Stimulated activated CD4-positive, alpha-beta T cell treated with anti-CD3 and anti-CD28 coated beads, Interleukin-2, amount 100 ng/mL, for 4 hours (primary cell): Measurements from ENCODE around the gene CASQ2.
"Not testable (repeated sequence)": the region's sequence is repeated elsewhere in the genome, so short reads cannot be mapped to it uniquely, and the experiment has no call there.

ENCODE experiments used
- DNase-seq: peaks from one replicate; pipeline ENCODE4 v3.0.0-alpha.2; 2020; ENCODE audit warnings: low read depth

The CASQ2 gene

DNA sequence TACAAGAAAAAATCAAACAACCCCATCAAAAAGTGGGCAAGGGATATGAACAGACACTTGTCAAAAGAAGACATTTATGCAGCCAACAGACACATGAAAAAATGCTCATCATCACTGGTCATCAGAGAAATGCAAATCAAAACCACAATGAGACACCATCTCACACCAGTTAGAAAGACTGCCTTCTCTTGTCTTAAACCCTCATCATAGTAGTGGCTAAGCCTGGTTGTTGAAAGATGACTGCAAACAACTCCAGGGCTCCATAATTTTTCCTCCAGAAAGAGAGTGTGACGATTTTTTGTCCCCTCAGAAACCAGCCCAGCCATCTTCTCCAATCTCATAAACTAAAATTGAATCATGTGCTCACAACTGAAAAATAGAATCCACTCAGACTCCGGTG is 12.1 kb upstream of the CASQ2 start:
- not testable (repeated sequence) for DNase-seq

- DNase-seq, result not testable (repeated sequence)
These were observed 10.6 kb upstream of the CASQ2 start for GRCh38 chr1:115779075-115779474.

DNA sequence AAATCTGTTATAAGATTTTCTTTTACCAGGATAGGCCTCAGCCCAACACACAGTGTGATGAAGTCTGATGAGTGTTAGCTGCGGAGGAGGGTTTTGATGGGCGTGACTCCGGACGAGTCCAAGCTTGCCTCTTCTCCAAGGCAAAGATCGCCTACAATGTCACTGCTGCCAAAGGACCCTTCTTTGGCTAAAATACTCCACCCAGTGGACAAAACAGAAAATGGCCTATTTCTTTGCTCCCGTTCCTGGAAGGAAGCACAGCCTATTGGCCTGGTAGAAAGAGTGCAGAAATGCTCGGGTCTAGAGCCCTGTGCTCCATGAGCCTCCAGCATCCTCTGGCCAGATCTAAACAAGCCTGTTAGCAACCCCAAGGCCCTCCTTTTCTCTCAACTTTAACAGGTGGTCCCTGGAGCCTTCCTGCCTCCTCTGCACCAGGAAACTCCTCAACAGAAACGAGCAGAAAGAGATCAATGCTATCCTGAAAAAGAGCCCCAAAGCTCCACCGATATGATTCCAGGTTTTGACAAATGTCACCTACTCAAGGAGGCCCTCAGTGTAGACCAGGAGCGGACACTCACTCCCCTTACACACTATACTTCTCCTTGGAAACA is 3.4 kb upstream of the CASQ2 start:
- no peak for DNase-seq

DNA sequence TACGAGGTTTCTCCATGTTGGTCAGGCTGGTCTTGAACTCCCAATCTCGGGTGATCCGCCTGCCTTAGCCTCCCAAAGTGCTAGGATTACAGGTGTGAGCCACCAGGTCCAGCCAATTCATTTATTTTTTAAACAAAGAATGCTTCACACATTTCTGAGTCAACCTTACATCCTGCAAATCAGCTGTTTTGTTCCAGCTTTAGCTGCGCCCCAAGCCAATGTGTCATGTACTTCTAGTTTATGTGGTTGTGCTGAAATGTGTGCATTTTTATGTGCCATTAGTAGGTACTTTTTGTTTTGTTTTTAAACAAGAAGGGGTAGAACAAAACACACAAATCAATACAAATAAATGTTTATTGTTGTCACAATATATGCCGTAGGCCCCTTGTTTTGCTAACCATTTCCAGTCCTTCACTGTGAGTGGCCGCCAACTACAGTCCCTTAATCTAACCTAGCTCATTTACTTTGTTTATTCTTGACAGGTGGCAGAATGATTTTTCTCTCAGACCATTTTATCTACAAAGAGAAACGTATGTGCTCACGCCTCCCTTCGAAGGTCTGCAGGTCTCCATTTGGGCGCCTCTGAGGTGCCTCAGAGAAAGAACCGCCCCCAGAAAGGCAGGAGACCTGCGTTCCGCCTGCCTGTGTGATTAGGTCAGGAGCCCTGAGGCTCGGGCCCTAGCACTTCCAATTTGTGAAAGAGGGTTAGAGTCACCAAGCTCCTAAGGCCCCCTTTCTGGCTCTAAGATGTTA is 2.8 kb upstream of the CASQ2 start:
- no peak for DNase-seq

DNA sequence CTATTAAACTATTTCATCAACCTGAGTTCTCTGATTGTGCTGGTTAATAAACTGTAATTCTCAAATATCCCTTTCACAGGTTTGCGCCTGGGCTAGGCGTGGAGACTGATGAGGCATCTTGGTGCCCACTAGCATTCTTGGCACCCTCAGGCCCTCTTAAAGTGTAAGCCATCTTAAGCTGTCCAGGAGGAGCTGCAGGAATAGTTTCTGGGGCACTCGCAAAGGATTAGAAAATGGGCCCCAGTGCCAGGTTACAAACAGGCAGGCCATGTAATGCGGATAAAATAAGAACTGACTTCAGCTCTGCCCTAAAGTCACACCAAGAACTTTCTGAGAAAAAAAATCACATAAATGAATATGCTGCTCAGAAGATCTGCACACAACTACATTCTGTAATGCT is 1.1 kb downstream of the CASQ2 start:
- no peak for DNase-seq

DNA sequence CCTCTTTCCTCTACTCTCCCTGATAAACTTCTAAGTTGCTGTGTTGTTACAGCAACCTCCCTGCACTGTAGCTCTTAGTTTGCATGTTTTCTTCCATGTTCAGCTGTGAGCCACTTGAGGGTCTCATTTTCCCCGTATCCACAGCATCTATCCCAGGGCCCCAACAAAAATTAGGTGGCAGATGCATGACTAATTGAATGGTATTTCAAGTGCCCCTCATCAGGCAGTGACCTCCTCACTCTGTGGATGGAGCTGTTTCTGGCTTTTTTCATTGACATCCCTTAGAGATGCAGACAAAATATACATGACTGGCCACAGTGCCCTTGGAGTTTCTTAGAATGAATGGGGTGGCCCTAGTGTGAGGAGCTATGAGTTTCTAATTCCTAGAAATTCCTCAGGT is 3.4 kb downstream of the CASQ2 start:
- no peak for DNase-seq

GRCh38 chr1:115764541-115764940 is 4.0 kb downstream of the CASQ2 start:
- no peak for DNase-seq

DNA sequence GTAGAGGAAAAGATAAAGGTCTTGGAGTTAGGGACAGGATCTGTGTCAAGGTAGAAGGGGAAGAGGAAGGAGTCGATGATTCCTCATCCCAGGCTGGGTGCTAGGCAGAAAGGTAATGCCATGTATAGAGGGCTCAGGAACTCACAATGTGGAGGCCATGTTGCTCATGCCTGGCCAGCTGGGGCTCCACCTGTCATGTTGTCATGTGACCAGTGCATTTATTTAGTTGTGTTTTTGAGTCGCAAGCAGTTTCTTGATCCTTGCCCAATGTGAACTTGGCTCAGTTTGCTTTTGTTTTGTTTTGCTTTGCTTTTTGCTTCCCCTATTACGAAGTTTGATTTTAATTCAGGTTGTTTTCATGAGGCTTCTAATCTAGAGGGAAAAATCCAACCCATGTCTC is 5.7 kb downstream of the CASQ2 start:
- no peak for DNase-seq

GRCh38 chr1:115761601-115762302 is 6.8 kb downstream of the CASQ2 start:
- no peak for DNase-seq

GRCh38 chr1:115757856-115758255 is 10.7 kb downstream of the CASQ2 start:
- DNase-seq, result no peak

DNA sequence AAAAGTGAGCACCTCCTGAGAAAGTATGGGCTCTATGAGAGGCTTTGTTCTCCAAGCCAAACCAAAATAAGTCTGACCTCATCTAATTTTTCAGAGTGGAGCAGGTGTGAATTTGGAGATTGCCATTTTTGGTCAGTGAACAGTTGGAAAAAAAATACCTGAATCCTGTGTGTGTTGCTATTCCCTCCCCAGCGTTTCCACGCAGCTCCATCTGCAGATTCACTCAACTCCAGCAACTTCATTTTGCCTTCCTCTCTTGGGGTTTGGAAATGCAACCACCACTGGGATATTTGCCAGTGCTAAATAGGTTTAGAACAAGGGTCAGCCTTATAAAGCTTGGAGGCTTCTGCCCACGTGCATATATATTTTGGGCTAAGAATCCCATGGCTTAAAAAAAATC is 11.2 kb downstream of the CASQ2 start:
- no peak for DNase-seq

GRCh38 chr1:115755456-115756370 is 12.8 kb downstream of the CASQ2 start:
- no peak for DNase-seq

DNA sequence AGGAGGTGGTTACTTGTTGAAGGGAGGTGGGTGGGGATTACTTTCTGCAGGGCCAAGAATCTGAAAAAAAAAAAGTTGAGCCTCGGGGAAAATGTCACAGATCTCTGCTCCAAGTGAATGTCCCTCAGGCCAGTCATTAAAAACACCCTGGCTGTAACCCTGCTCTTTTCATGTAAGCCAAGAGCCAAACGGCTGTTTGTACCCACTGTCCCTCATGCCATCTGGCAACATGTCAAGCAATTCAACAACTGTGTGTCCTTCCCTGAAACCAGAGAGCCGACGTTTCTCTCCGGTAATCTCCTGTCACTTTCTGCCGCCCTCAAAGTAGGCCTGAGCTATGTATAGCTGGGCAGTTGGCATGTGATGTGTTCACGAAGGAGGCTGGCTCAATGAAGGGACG is 14.7 kb downstream of the CASQ2 start:
- no peak for DNase-seq

- DNase-seq, result no peak
These were observed 15.2 kb downstream of the CASQ2 start for GRCh38 chr1:115753361-115753760.

- no peak for DNase-seq
These were observed 19.9 kb downstream of the CASQ2 start for GRCh38 chr1:115748401-115749150.

DNA sequence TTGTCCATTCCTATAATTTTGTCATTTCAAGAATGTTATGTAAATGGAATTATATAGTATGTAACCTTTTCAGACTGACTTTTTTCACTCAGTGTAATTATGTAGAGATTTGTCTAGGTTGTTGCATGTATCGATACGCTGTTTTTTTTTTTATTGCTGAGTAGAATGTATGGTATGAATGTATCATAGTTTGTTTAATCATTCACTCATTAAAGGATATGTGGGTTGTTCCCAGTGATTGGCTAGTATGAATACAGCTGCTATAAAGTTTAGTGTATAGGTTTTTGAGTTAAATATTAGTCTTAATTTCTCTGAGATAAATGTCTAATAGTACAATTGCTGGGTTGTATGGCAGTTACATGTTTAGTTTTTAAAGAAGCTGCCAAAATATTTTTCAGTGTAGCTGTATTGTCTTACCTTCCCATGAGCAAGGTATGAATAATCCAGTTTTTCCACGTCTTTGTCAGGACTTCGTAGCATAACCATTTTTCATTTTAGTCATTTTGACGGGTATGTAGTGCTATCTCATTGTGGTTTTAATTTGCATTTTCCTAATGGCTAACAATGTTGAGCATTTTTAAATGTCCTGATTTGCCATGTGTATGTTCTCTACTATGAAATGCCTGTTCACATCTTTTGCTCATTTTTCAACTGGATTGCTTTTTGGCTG is 22.4 kb downstream of the CASQ2 start:
- no peak for DNase-seq

DNA sequence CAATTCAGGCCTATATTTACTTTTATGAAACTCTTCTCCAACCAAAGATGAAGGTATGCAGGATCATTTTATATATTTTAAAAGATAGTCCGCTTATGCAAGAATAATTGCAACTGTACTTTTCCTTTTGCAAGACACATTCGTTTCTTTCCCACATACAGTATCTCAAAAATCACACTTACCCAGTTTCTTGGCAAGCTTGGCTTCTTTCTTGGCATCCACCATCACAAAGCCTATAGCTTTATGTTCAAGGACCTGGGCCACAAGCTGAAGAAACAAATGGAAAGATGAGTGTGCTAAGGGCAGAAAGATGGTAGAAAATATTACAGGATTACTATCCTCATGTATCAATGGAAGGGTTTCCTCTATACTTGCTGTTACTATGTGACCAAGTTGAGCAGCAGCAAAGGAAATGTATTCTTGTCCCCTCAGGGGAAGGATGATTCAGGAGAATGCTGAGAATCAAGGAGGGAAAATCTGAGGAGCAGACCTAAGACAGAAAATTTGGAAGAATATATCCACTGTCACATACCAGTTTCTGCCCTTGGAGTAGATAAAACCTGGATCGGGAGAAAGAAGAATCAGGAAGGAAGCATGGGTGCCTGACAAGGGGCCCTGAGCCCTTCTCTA is 23.8 kb downstream of the CASQ2 start:
- DNase-seq, result no peak

DNA sequence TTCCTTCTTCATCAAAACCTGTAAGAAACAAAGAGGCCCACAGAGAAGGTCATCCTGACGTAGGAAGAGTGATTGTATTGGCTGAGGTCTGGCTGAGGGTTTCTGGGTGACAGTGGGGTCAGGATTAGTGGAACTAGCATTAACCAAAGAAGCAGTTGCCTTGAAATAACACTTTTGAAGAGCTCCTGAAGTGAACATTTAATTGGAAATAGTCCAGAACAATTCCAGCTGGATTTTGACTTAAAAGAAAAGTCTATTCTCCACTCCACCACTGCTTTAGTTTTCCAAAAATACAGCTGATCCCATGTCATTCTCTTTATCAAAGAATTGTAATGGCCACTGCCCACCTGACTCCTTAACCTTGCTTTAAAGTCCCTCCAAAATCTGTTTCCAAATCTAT is 27.7 kb downstream of the CASQ2 start:
- DNase-seq, result no peak

DNA sequence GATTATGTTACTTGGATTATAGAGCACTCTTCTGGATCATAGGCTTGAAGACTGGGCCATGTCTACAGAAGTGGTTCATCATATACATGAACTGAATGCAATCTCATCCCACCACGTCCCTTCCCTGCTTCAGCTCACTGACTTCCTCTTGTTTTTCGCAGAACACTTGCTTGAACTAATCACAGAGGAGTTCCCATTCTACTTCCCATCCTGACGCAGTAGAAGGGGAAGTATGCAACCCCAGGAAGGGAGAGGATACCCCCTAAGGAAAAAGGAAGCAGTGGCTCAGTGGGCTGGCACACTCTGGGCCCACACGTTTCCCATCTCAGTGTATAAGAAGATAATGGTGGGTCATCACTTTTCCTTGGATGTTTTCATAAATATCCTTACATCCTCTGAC is 36.2 kb downstream of the CASQ2 start:
- no peak for DNase-seq

GRCh38 chr1:115729756-115730155 is 38.8 kb downstream of the CASQ2 start:
- no peak for DNase-seq

DNA sequence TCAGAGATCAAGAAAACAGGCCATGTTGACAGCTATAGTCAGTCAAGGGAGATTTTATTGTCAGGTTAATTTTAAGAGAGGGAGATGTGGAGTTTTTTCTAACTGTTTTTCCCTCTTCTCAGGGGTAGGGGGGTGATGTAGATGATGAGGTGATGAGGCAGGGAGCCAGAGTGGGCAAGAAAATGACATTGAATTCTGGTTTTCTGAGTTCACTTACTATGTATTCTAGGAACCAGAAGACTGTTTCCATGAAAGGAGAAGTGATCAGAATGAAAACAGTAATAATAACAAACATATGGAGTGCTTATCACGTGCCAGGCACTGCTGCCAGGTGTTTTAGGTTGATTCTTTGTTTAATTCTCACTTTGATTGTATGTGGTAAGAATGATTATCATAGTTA is 40.2 kb downstream of the CASQ2 start:
- no peak for DNase-seq
